Measurements from ENCODE around the gene COL6A5.

COL6A5 gene

DNA sequence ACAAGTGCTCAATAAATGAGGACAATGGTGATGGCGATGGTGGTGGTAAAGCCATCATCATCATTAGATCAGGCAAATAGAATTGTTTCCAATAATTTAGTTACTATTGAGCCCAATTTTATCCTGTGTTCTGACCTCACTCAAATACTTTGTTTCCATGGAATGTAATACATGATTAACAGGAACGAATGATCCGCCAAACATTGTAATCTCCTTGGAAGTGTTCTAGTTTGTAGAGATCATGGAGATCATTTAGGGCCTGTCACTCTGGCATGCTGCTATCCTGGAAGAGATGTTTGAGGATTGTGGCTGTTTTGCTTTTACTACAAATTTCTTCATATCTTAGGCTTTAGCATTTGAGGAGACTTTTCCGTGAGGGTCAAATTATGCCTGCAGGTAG lies 174.3 kb downstream of the COL6A5 start:
- no peak for DNase-seq

DNA sequence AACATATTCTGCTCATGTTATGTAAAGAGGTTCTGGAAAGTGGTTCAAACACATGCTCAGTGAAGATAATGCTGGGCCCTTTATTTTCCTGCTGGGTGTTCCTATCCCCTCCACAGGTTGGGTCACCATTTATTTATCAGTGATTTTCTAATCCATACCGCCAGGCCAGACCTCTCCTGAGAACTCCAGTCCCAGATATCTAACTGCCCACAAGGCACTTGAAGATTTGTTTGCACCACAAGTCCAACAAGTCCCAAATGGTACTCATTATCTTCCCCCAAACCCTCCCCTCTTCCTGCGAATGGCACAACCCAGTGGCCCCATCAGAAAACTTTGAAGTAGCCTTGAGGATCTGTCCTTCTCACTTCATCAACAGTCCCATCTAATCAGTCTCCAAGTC lies 176.9 kb downstream of the COL6A5 start:
- DNase-seq, result no peak

DNA sequence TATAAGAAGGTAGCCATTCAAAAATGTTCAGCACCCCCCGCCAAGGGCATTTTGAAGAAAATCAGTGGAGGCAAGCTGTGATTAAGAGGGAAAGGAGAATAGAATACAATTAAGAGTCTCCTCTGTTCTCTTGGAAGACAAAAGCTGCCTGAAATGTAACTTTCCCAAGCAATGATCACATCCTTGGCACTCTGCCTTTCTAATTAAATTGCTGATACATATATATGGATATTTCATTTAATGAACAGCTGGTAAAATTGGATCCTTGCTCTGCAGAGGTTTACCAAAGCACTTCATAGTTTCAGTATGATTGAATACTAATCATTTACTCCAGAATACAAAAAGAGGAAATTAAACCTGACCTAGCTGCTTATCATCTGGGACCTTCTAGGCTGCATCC lies 182.0 kb downstream of the COL6A5 start:
- DNase-seq, result no peak

DNA sequence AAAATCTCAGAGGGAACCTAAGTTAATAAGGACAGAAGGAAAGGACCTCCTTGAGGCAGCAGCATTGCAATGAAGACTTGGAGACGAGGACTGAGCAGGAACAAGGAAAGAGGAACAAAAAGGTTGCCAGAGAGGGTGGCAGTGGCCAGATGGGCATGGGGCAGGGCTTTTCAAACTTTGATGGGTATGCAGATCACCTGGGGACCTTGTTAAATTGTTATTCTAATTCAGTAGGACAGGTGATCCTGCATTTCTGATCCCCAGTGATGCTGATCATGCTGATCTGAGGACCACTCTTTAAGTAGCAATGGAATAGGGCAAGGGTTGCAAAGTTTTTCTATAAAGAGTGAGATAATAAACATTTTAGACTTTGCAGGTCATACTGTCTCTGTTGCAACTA lies 182.6 kb downstream of the COL6A5 start:
- DNase-seq, result no peak

- DNase-seq, result no peak
Observed at GRCh38 chr3:130529486-130530215, 184.2 kb downstream of the COL6A5 start.

- DNase-seq, result no peak
Observed at GRCh38 chr3:130533247-130533646, 187.8 kb downstream of the COL6A5 start.

All from stimulated activated CD4-positive, alpha-beta T cell treated with anti-CD3 and anti-CD28 coated beads, Interleukin-1b, Interleukin-23, amount 100 ng/mL, for 48 hours (primary cell).